ENCODE data around the gene RYR2.
"Not testable (repeated sequence)": the region's sequence is repeated elsewhere in the genome, so short reads cannot be mapped to it uniquely, and the experiment has no call there.

Gene RYR2

GRCh38 chr1:237341391-237341790 lies 299.4 kb downstream of the RYR2 start:
- in situ Hi-C loops (cut with MboI; ENCODE audit: low pct_unique_long_range_greater_than_20kb, low sequenced_read_pairs, unreplicated experiment), result no loop called here
- no peak for TF ChIP-seq CTCF (IDR thresholded peaks at IDR 0.05; ENCODE audit: extremely low read depth, insufficient read depth, missing control alignments)
- DNase-seq (ENCODE audit: low spot score), result no peak

GRCh38 chr1:237342730-237343129 lies 300.7 kb downstream of the RYR2 start:
- in situ Hi-C loops (cut with MboI; ENCODE audit: low pct_unique_long_range_greater_than_20kb, low sequenced_read_pairs, unreplicated experiment), result no loop called here
- no peak for TF ChIP-seq CTCF (IDR thresholded peaks at IDR 0.05; ENCODE audit: extremely low read depth, insufficient read depth, missing control alignments)
- DNase-seq (ENCODE audit: low spot score), result no peak

GRCh38 chr1:237352747-237353146 lies 310.8 kb downstream of the RYR2 start:
- in situ Hi-C loops (cut with MboI; ENCODE audit: low pct_unique_long_range_greater_than_20kb, low sequenced_read_pairs, unreplicated experiment), result no loop called here
- no peak for TF ChIP-seq CTCF (IDR thresholded peaks at IDR 0.05; ENCODE audit: extremely low read depth, insufficient read depth, missing control alignments)
- DNase-seq (ENCODE audit: low spot score), result no peak

- no peak for TF ChIP-seq CTCF (IDR thresholded peaks at IDR 0.05; ENCODE audit: extremely low read depth, insufficient read depth, missing control alignments)
- in situ Hi-C loops (cut with MboI; ENCODE audit: low pct_unique_long_range_greater_than_20kb, low sequenced_read_pairs, unreplicated experiment), result no loop called here
- DNase-seq (ENCODE audit: low spot score), result no peak
These were observed 311.9 kb downstream of the RYR2 start for GRCh38 chr1:237353918-237354317.

GRCh38 chr1:237355022-237355421 lies 313.0 kb downstream of the RYR2 start:
- in situ Hi-C loops (cut with MboI; ENCODE audit: low pct_unique_long_range_greater_than_20kb, low sequenced_read_pairs, unreplicated experiment), result no loop called here
- DNase-seq (ENCODE audit: low spot score), result no peak
- no peak for TF ChIP-seq CTCF (IDR thresholded peaks at IDR 0.05; ENCODE audit: extremely low read depth, insufficient read depth, missing control alignments)

GRCh38 chr1:237358555-237358954 lies 316.6 kb downstream of the RYR2 start:
- TF ChIP-seq CTCF (IDR thresholded peaks at IDR 0.05; ENCODE audit: extremely low read depth, insufficient read depth, missing control alignments), result no peak
- in situ Hi-C loops (cut with MboI; ENCODE audit: low pct_unique_long_range_greater_than_20kb, low sequenced_read_pairs, unreplicated experiment), result no loop called here
- no peak for DNase-seq (ENCODE audit: low spot score)

- in situ Hi-C loops (cut with MboI; ENCODE audit: low pct_unique_long_range_greater_than_20kb, low sequenced_read_pairs, unreplicated experiment), result no loop called here
- TF ChIP-seq CTCF (IDR thresholded peaks at IDR 0.05; ENCODE audit: extremely low read depth, insufficient read depth, missing control alignments), result no peak
- no peak for DNase-seq (ENCODE audit: low spot score)
These were observed 325.8 kb downstream of the RYR2 start for GRCh38 chr1:237367758-237368157.

GRCh38 chr1:237371477-237371876 lies 329.5 kb downstream of the RYR2 start:
- in situ Hi-C loops (cut with MboI; ENCODE audit: low pct_unique_long_range_greater_than_20kb, low sequenced_read_pairs, unreplicated experiment); DNase-seq (ENCODE audit: low spot score): not testable (repeated sequence)
